Keratinocyte (primary cell): Measurements from ENCODE around the gene ARFGEF3.

Source experiments
- CTCF ChIP-seq, 3 experiments: IDR thresholded peaks in 1 of 3; conservative IDR thresholded peaks in 1 of 3; optimal IDR thresholded peaks in 1 of 3; 2 replicates in 2 of 3; 3 replicates in 1 of 3; pipeline versions ENCODE3 to v1.5.1; 2011; ENCODE audit warnings: low read length in 3 of 3, mild to moderate bottlenecking in 3 of 3, moderate library complexity in 2 of 3, control low read depth in 1 of 3, inconsistent platforms in 1 of 3; ENCODE audit not compliant: insufficient read depth in 2 of 3; ENCODE audit errors: extremely low read depth in 1 of 3
- EZH2 ChIP-seq: IDR thresholded peaks from one replicate; pipeline ENCODE4 v1.6.1; 2012; ENCODE audit warnings: inconsistent platforms, mild to moderate bottlenecking, low read length, moderate library complexity

GRCh38 chr6:138229072-138229471 is 67.3 kb downstream of the ARFGEF3 start:
- no peak for TF ChIP-seq EZH2
- no peak for TF ChIP-seq CTCF (optimal IDR thresholded peaks at IDR 0.05 in 1 of 3, IDR thresholded peaks at IDR 0.05 in 1 of 3, conservative IDR thresholded peaks at IDR 0.05 in 1 of 3; ENCODE audit: extremely low read depth in 1 of 3, insufficient read depth in 2 of 3, low read length in 3 of 3)
